Body of pancreas (tissue), 4 donors: ENCODE data around the gene SSRP1. TPM values are rescaled to one million over a fixed set of nuclear protein-coding genes. Genes with fewer than 3 reads are reported as not detected.
"Not testable (repeated sequence)": the region's sequence is repeated elsewhere in the genome, so short reads cannot be mapped to it uniquely, and the experiment has no call there.

Source experiments
- ATAC-seq: fragments of 150-250 bp; one replicate; pipeline ENCODE4 v1.9.1; 2016
- DNase-seq, 4 donors: peaks; one replicate each; pipeline ENCODE4 v3.0.0-alpha.2; 2019
- H3K27ac ChIP-seq, 4 donors: fragments of 200-600 bp; sonication (generic); 1 replicate in 3 of 4; 2 replicates in 1 of 4; pipeline versions ENCODE4 v1.5.1 to v1.6.1; 2016 to 2019; ENCODE audit warnings: mild to moderate bottlenecking in 1 of 4, mixed read lengths in 1 of 4, moderate library complexity in 1 of 4
- H3K27me3 ChIP-seq, 2 donors: fragments of 200-600 bp; sonication (generic); one replicate each; pipeline ENCODE4 v1.6.0; 2016; ENCODE audit warnings: mild to moderate bottlenecking in 1 of 2
- H3K36me3 ChIP-seq, 2 donors: fragments of 200-600 bp; sonication (generic); replicated peaks in 1 of 2; 2 replicates each; pipeline ENCODE4 v1.5.1; 2016; ENCODE audit warnings: low read depth in 2 of 2; ENCODE audit not compliant: insufficient read depth in 1 of 2
- H3K4me1 ChIP-seq: fragments of 200-600 bp; sonication (generic); one replicate; pipeline ENCODE4 v1.6.0; 2016
- H3K4me3 ChIP-seq, 2 donors: fragments of 200-600 bp; sonication (generic); 1 replicate in 1 of 2; 2 replicates in 1 of 2; pipeline ENCODE4 v1.5.1; 2016 to 2019
- H3K9me3 ChIP-seq, 3 donors: fragments of 200-600 bp; sonication (generic); 1 replicate in 2 of 3; 2 replicates in 1 of 3; pipeline ENCODE4 v1.5.1; 2016
- CTCF ChIP-seq, 7 experiments: fragments of 450-650 bp in 4 of 7; fragments of 200-600 bp in 3 of 7; sonication (generic) in 3 of 7; IDR thresholded peaks; one replicate each; pipeline ENCODE4 v1.5.1; 2016 to 2019; ENCODE audit warnings: antibody characterized with exemption in 7 of 7
- POLR2A ChIP-seq, 3 donors: fragments of 450-650 bp; IDR thresholded peaks; one replicate each; pipeline ENCODE4 v1.6.1; 2016; ENCODE audit warnings: antibody characterized with exemption in 3 of 3, mild to moderate bottlenecking in 2 of 3
- WGBS, 2 donors: methylation state at CpG; one replicate each; pipeline ENCODE4 v1.1.5; 2017; 5-methylcytosine and 5-hydroxymethylcytosine counted together
- intact Hi-C: fragments of 100-400 bp; cut with DNase I; formaldehyde crosslinking; loops from one replicate; pipeline ENCODE4 v1.15.1; 2023
- total RNA-seq, 2 donors: library from RNA; depleted of rRNA; stranded (reverse); fragments of >200 nt; gene quantifications; one replicate each; pipeline ENCODE4 v1.1.0, GENCODE V29; 2016

SSRP1 gene
- total RNA-seq, 2 donors from 2014 or later: 44.2 to 51.9 TPM

- TF ChIP-seq CTCF (IDR thresholded peaks at IDR 0.05) (no peak), POLR2A (IDR thresholded peaks at IDR 0.05) (no peak)
- 32 to 51% methylated on average over 6 to 11 of the region's 11 CpGs for WGBS, 2 donors
- peak overlapping the region in 2 of 4 donors; percentile 2 to 26 for H3K27ac ChIP-seq
Observed at GRCh38 chr11:57288771-57289579, 46.7 kb downstream of the SSRP1 start.

GRCh38 chr11:57287884-57288283, 47.8 kb downstream of the SSRP1 start:
- H3K27ac ChIP-seq: no peak overlapping the region
- 92 to 98% methylated on average over 3 of the region's 3 CpGs for WGBS, 2 donors
- no peaks in the 10 kb centered on the region for H3K27me3 ChIP-seq
- H3K4me1 ChIP-seq: peaks cover 13% of the 10 kb centered on the region
- no peaks in the 10 kb centered on the region for H3K36me3 ChIP-seq
- no peak for TF ChIP-seq CTCF (IDR thresholded peaks at IDR 0.05)
- no peak for TF ChIP-seq POLR2A (IDR thresholded peaks at IDR 0.05)
- no peak overlapping the region for H3K4me3 ChIP-seq
- no peak for DNase-seq
- H3K9me3 ChIP-seq: no peaks in the 10 kb centered on the region
- intact Hi-C loops: no loop called here
- no peak for ATAC-seq

More at GRCh38 chr11:57288771-57289579, 46.7 kb downstream of the SSRP1 start:
- H3K4me1 ChIP-seq: peaks cover 21% of the 10 kb centered on the region
- no peak for DNase-seq
- no peaks in the 10 kb centered on the region for H3K36me3 ChIP-seq
- no peak overlapping the region for H3K4me3 ChIP-seq
- intact Hi-C loops: no loop called here
- no peaks in the 10 kb centered on the region for H3K9me3 ChIP-seq
- no peak for ATAC-seq
- no peaks in the 10 kb centered on the region for H3K27me3 ChIP-seq

GRCh38 chr11:57283231-57283990, 52.3 kb downstream of the SSRP1 start:
- Histone ChIP-seq H3K4me3 (no peak overlapping the region), H3K27ac (no peak overlapping the region), H3K27me3 (no peaks in the 10 kb centered on the region), H3K9me3 (no peaks in the 10 kb centered on the region), H3K36me3 (no peaks in the 10 kb centered on the region), H3K4me1 (peaks cover under 1% of the 10 kb centered on the region)
- TF ChIP-seq POLR2A (IDR thresholded peaks at IDR 0.05) (no peak), CTCF (IDR thresholded peaks at IDR 0.05) (no peak)
- DNase-seq (no peak), ATAC-seq (no peak)
- intact Hi-C loops: no loop called here
- 81 to 92% methylated on average over 2 of the region's 2 CpGs for WGBS, 2 donors

GRCh38 chr11:57281546-57281945, 54.1 kb downstream of the SSRP1 start:
- H3K27ac ChIP-seq, intact Hi-C loops, H3K27me3 ChIP-seq, DNase-seq, H3K4me3 ChIP-seq, ATAC-seq, H3K36me3 ChIP-seq, H3K9me3 ChIP-seq: not testable (repeated sequence)
- WGBS, 2 donors: 82 to 86% methylated on average over 6 of the region's 6 CpGs
- H3K4me1 ChIP-seq: peaks cover 10% of the 10 kb centered on the region

- intact Hi-C loops: no loop called here
- H3K4me1 ChIP-seq: peaks cover 10% of the 10 kb centered on the region
- H3K9me3 ChIP-seq: no peaks in the 10 kb centered on the region
- H3K36me3 ChIP-seq: no peaks in the 10 kb centered on the region
- ATAC-seq (no peak), DNase-seq (no peak)
- no peak overlapping the region for H3K4me3 ChIP-seq
- H3K27me3 ChIP-seq: no peaks in the 10 kb centered on the region
- WGBS, 2 donors: 70 to 72% methylated on average over 5 of the region's 5 CpGs
- H3K27ac ChIP-seq: no peak overlapping the region
- TF ChIP-seq CTCF (IDR thresholded peaks at IDR 0.05) (no peak), POLR2A (IDR thresholded peaks at IDR 0.05) (no peak)
Observed at GRCh38 chr11:57279116-57279515, 56.6 kb downstream of the SSRP1 start.
